ENCODE results near the gene IQGAP2. TPM values are rescaled to one million over a fixed set of nuclear protein-coding genes. Genes with fewer than 3 reads are reported as not detected.

IQGAP2 gene
- total RNA-seq, 6 experiments from 2014 or later, result 96.4 to 152 (median 123) TPM

DNA sequence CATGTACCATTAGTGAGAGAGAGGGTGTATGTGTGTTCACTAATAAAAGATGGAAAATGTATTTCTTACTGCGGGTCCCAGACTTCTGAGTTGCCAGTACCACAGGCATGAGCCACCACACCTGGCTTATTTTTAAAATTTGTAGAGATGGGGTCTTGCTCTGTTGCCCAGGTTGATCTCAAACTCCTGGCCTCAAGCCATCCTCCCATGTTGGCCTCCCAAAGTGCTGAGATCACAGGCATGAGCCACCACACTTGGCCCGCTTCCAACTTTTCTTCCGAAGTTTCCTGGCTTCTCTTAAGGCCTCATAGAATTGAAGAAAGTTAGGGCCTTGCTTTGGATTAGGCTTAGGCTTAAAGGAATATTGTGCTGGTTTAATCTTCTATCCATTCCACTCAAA, 260.5 kb downstream of the IQGAP2 start:
- intact Hi-C loops (cut with DNase I), result no loop called here
- WGBS (ENCODE audit: insufficient coverage, low coverage, low lambda C conversion rate, missing lambda C conversion rate), result 76% methylated on average over 3 of the region's 3 CpGs
- H3K36me3 ChIP-seq, result peaks cover 0 to 29% (median 13%) of the 10 kb centered on the region in 4 donors

GRCh38 chr5:76664079-76664478, 261.0 kb downstream of the IQGAP2 start:
- peaks cover 0 to 26% (median 10%) of the 10 kb centered on the region in 4 donors for H3K36me3 ChIP-seq
- H3K4me3 ChIP-seq, result no peak overlapping the region
- no peaks in the 10 kb centered on the region for H3K9me3 ChIP-seq
- ATAC-seq (no peak), DNase-seq (no peak)
- H3K27me3 ChIP-seq, result no peaks in the 10 kb centered on the region
- WGBS (ENCODE audit: insufficient coverage, low coverage, low lambda C conversion rate, missing lambda C conversion rate), result 93% methylated on average over 5 of the region's 6 CpGs
- no peak overlapping the region for H3K27ac ChIP-seq
- intact Hi-C loops (cut with DNase I), result no loop called here
- no peaks in the 10 kb centered on the region for H3K4me1 ChIP-seq
- TF ChIP-seq POLR2A (IDR thresholded peaks at IDR 0.05), result no peak
- TF ChIP-seq, protein P1, sequence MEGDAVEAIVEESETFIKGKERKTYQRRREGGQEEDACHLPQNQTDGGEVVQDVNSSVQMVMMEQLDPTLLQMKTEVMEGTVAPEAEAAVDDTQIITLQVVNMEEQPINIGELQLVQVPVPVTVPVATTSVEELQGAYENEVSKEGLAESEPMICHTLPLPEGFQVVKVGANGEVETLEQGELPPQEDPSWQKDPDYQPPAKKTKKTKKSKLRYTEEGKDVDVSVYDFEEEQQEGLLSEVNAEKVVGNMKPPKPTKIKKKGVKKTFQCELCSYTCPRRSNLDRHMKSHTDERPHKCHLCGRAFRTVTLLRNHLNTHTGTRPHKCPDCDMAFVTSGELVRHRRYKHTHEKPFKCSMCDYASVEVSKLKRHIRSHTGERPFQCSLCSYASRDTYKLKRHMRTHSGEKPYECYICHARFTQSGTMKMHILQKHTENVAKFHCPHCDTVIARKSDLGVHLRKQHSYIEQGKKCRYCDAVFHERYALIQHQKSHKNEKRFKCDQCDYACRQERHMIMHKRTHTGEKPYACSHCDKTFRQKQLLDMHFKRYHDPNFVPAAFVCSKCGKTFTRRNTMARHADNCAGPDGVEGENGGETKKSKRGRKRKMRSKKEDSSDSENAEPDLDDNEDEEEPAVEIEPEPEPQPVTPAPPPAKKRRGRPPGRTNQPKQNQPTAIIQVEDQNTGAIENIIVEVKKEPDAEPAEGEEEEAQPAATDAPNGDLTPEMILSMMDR (IDR thresholded peaks at IDR 0.05), result no peak

More for the DNA sequence above, 260.5 kb downstream of the IQGAP2 start:
- H3K9me3 ChIP-seq, result no peaks in the 10 kb centered on the region
- ATAC-seq, result no peak
- H3K27me3 ChIP-seq, result no peaks in the 10 kb centered on the region
- no peak for TF ChIP-seq POLR2A (IDR thresholded peaks at IDR 0.05)
- TF ChIP-seq, protein P1 (IDR thresholded peaks at IDR 0.05), result no peak
- no peak for DNase-seq
- no peak overlapping the region for H3K27ac ChIP-seq
- H3K4me3 ChIP-seq, result no peak overlapping the region
- no peaks in the 10 kb centered on the region for H3K4me1 ChIP-seq

DNA sequence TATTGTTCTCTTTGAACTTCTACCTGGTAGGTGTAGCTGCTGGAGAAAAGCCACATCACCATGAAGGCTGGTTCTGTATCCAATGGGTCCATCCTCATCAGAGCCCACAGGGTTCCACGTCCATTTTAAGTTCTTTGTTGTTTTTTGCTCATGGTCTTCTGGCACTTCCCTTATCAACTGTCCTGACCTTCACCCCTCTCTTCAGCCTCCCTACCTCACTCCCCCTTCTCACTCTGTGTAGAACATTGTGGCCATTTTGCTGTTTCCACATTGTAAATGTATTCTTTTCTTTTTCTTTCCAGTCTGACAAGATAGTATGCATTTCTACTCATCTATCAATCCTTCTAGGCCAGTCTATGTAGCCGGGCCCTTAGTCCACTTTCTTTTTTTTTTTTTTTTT, 264.4 kb downstream of the IQGAP2 start:
- ATAC-seq (no peak), DNase-seq (no peak)
- Histone ChIP-seq H3K36me3 (peaks cover 0 to 45% (median 11%) of the 10 kb centered on the region in 4 donors), H3K4me3 (no peak overlapping the region), H3K27ac (no peak overlapping the region), H3K27me3 (no peaks in the 10 kb centered on the region), H3K4me1 (no peaks in the 10 kb centered on the region), H3K9me3 (no peaks in the 10 kb centered on the region)
- TF ChIP-seq POLR2A (IDR thresholded peaks at IDR 0.05), result no peak
- TF ChIP-seq, protein P1 (IDR thresholded peaks at IDR 0.05), result no peak
- intact Hi-C loops (cut with DNase I), result no loop called here
- 83% methylated on average over 2 of the region's 2 CpGs for WGBS (ENCODE audit: insufficient coverage, low coverage, low lambda C conversion rate, missing lambda C conversion rate)

DNA sequence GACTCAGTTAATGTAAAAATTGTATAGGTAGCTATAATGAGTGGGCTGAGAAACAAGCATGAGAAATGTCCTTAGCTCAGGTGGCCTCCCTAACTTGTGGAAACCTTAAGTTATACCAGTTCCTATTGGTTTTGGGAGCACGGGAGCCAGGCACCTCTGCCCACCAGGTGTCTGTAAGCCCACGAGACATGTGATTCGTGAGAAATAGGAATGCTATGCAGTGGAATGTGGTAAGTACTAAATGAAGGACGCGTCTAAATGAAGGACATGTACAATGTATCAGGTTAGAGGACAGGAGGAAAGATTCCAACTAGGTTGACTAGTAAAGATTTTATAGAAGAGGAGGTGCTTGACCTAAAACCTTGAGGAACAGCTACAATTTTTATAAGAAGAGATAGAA, 266.2 kb downstream of the IQGAP2 start:
- Histone ChIP-seq H3K4me3 (no peak overlapping the region), H3K36me3 (peaks cover 0 to 57% (median 15%) of the 10 kb centered on the region in 4 donors), H3K4me1 (no peaks in the 10 kb centered on the region), H3K27me3 (no peaks in the 10 kb centered on the region), H3K9me3 (no peaks in the 10 kb centered on the region), H3K27ac (no peak overlapping the region)
- ATAC-seq (no peak), DNase-seq (no peak)
- TF ChIP-seq, protein P1 (IDR thresholded peaks at IDR 0.05), result no peak
- no peak for TF ChIP-seq POLR2A (IDR thresholded peaks at IDR 0.05)
- intact Hi-C loops (cut with DNase I), result no loop called here
- WGBS (ENCODE audit: insufficient coverage, low coverage, low lambda C conversion rate, missing lambda C conversion rate), result 96% methylated on average over 5 of the region's 5 CpGs

GRCh38 chr5:76670508-76670907, 267.4 kb downstream of the IQGAP2 start:
- Histone ChIP-seq H3K27ac (no peak overlapping the region), H3K4me1 (peaks cover 0 to 4% (median 0%) of the 10 kb centered on the region in 4 donors), H3K27me3 (no peaks in the 10 kb centered on the region), H3K4me3 (no peak overlapping the region), H3K36me3 (peaks cover 0 to 61% (median 12%) of the 10 kb centered on the region in 4 donors), H3K9me3 (no peaks in the 10 kb centered on the region)
- ATAC-seq, result no peak
- DNase-seq, result no peak
- WGBS (ENCODE audit: insufficient coverage, low coverage, low lambda C conversion rate, missing lambda C conversion rate), result 90% methylated on average over 3 of the region's 3 CpGs
- no peak for TF ChIP-seq POLR2A (IDR thresholded peaks at IDR 0.05)
- TF ChIP-seq, protein P1 (IDR thresholded peaks at IDR 0.05), result no peak
- intact Hi-C loops (cut with DNase I), result no loop called here

Data from right lobe of liver (tissue), 6 donors.